DND-41 (cell line): Measurements from ENCODE around the gene FLNC.

Experiments used
- ATAC-seq: fragments of 200-7000 bp; cut with Tn5 transposase; 3 replicates; pipeline ENCODE4 v1.9.1; 2021; ENCODE audit warnings: low read depth; ENCODE audit not compliant: insufficient read depth
- DNase-seq: peaks from one replicate; pipeline ENCODE4 v3.0.0-alpha.2; 2020
- H2AFZ ChIP-seq: 2 replicates; pipeline ENCODE4 v1.6.0; 2012; ENCODE audit warnings: low read depth, low read length
- H3K27ac ChIP-seq: 2 replicates; pipeline ENCODE4 v1.5.1; 2012; ENCODE audit warnings: low read length, inconsistent platforms
- H3K27me3 ChIP-seq: fragments of 200-600 bp; sonication (generic); 2 replicates; pipeline ENCODE4 v1.6.0; 2012; ENCODE audit warnings: low read length, mild to moderate bottlenecking, inconsistent platforms; ENCODE audit not compliant: insufficient read depth, poor library complexity
- H3K36me3 ChIP-seq: 2 replicates; pipeline ENCODE4 v1.5.1; 2012; ENCODE audit warnings: low read length, inconsistent platforms; ENCODE audit not compliant: insufficient read depth
- H3K4me1 ChIP-seq: 2 replicates; pipeline ENCODE4 v1.5.1; 2012; ENCODE audit warnings: mild to moderate bottlenecking, low read length; ENCODE audit not compliant: insufficient read depth
- H3K4me2 ChIP-seq: 2 replicates; pipeline ENCODE4 v1.6.0; 2012; ENCODE audit warnings: mild to moderate bottlenecking, moderate library complexity, low read length, inconsistent platforms; ENCODE audit not compliant: insufficient read depth
- H3K4me3 ChIP-seq, 2 experiments: fragments of 200-600 bp in 1 of 2; shearing (Covaris generic) in 1 of 2; 2 replicates each; pipeline ENCODE4 v1.5.1; 2012 to 2016; ENCODE audit warnings: inconsistent platforms in 2 of 2, low read length in 2 of 2, mild to moderate bottlenecking in 2 of 2, low read depth in 1 of 2, moderate library complexity in 1 of 2
- H3K79me2 ChIP-seq: 2 replicates; pipeline ENCODE4 v1.6.0; 2012; ENCODE audit warnings: low read length, inconsistent platforms; ENCODE audit not compliant: insufficient read depth
- H3K9ac ChIP-seq: 2 replicates; pipeline ENCODE4 v1.6.0; 2012; ENCODE audit warnings: low read depth, mild to moderate bottlenecking, inconsistent platforms, low read length, moderate library complexity
- H3K9me3 ChIP-seq: 2 replicates; pipeline ENCODE4 v1.5.1; 2012; ENCODE audit warnings: low read length, moderate library complexity, mild to moderate bottlenecking, inconsistent platforms; ENCODE audit not compliant: insufficient read depth, severe bottlenecking
- H4K20me1 ChIP-seq: 2 replicates; pipeline ENCODE4 v1.6.0; 2012; ENCODE audit warnings: low read length; ENCODE audit not compliant: insufficient read depth
- EZH2 ChIP-seq: IDR thresholded peaks from 3 replicates; pipeline ENCODE4 v1.6.1; 2012; ENCODE audit warnings: borderline replicate concordance, low read depth, mild to moderate bottlenecking, moderate library complexity, low read length, inconsistent platforms; ENCODE audit not compliant: severe bottlenecking
- TF ChIP-seq, protein P1 (sequence below): IDR thresholded peaks from 2 replicates; pipeline ENCODE4 v1.5.1; 2012; ENCODE audit warnings: borderline replicate concordance, low read length, moderate library complexity, mild to moderate bottlenecking; ENCODE audit not compliant: poor library complexity, severe bottlenecking; ENCODE audit errors: extremely low read depth

The FLNC gene

GRCh38 chr7:128810473-128810872 is 19.7 kb upstream of the FLNC start:
- no peaks in the 10 kb centered on the region for H3K79me2 ChIP-seq
- H4K20me1 ChIP-seq = no peaks in the 10 kb centered on the region; the same call in 1 of the 2 replicates
- H3K4me1 ChIP-seq = no peaks in the 10 kb centered on the region
- H3K27me3 ChIP-seq = no peaks in the 10 kb centered on the region
- H2AFZ ChIP-seq = no peak overlapping the region
- H3K9me3 ChIP-seq = no peaks in the 10 kb centered on the region
- peaks cover 25% of the 10 kb centered on the region for H3K36me3 ChIP-seq
- no peak overlapping the region for H3K9ac ChIP-seq
- ATAC-seq (no peak), DNase-seq (no peak)
- H3K4me2 ChIP-seq = no peak overlapping the region
- TF ChIP-seq EZH2 = no peak
- TF ChIP-seq, protein P1, sequence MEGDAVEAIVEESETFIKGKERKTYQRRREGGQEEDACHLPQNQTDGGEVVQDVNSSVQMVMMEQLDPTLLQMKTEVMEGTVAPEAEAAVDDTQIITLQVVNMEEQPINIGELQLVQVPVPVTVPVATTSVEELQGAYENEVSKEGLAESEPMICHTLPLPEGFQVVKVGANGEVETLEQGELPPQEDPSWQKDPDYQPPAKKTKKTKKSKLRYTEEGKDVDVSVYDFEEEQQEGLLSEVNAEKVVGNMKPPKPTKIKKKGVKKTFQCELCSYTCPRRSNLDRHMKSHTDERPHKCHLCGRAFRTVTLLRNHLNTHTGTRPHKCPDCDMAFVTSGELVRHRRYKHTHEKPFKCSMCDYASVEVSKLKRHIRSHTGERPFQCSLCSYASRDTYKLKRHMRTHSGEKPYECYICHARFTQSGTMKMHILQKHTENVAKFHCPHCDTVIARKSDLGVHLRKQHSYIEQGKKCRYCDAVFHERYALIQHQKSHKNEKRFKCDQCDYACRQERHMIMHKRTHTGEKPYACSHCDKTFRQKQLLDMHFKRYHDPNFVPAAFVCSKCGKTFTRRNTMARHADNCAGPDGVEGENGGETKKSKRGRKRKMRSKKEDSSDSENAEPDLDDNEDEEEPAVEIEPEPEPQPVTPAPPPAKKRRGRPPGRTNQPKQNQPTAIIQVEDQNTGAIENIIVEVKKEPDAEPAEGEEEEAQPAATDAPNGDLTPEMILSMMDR = no peak
- no peak overlapping the region for H3K4me3 ChIP-seq
- no peak overlapping the region for H3K27ac ChIP-seq

GRCh38 chr7:128810997-128811396 is 19.2 kb upstream of the FLNC start:
- no peak for ATAC-seq
- Histone ChIP-seq H3K36me3 (peaks cover 20% of the 10 kb centered on the region), H4K20me1 (no peaks in the 10 kb centered on the region; the same call in 1 of the 2 replicates), H2AFZ (no peak overlapping the region), H3K4me3 (no peak overlapping the region), H3K79me2 (no peaks in the 10 kb centered on the region), H3K9me3 (no peaks in the 10 kb centered on the region), H3K4me2 (no peak overlapping the region), H3K27me3 (no peaks in the 10 kb centered on the region), H3K9ac (no peak overlapping the region), H3K4me1 (no peaks in the 10 kb centered on the region), H3K27ac (no peak overlapping the region)
- no peak for TF ChIP-seq EZH2
- TF ChIP-seq, protein P1 = no peak
- no peak for DNase-seq

DNA sequence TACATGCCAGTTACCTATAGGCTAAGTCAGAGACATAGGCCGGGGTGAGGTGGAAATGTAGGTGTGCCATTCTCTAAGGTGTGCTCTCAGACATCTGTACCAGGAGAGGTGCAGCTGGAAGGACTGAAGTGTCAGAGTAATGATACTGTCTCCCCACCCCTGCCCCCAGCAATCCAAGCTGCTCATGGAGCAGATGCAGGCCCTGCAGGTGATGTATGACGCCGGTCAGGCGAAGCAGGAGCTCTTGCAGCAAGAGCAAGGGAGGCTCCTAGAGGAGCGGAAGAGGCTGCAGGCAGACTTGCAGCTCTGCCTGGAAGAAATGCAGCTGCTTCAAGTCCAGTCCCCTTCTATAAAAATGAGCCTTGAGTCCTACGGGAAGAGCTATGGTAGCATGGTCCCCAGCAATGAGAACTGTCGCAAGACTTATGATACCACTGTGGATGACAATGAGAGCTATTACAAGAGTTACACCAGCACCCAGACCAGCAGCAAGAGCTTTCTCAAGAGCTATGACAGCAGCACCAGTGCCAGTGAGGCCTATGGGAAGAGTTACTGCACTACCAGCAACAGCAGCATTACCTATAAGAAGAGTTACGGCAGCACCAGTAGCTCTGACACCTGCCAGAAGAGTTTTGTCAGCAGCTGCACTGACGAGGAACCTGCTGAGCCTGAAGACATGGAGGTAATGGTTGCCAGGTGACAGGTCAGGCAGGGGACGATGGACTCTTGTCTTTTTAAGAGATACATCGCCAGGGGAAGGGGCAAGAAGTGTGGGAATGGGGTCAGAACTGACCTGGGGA is 18.4 kb upstream of the FLNC start:
- Histone ChIP-seq H3K79me2 (no peaks in the 10 kb centered on the region), H2AFZ (no peak overlapping the region), H4K20me1 (no peaks in the 10 kb centered on the region; the same call in 1 of the 2 replicates), H3K9ac (no peak overlapping the region), H3K36me3 (peaks cover 12% of the 10 kb centered on the region), H3K27ac (no peak overlapping the region), H3K4me2 (no peak overlapping the region), H3K27me3 (no peaks in the 10 kb centered on the region), H3K9me3 (no peaks in the 10 kb centered on the region), H3K4me1 (no peaks in the 10 kb centered on the region), H3K4me3 (no peak overlapping the region)
- DNase-seq = no peak
- ATAC-seq = no peak
- TF ChIP-seq, protein P1 = no peak
